OCI-LY7 (cell line): ENCODE measurements around the gene HNRNPR. TPM values are rescaled to one million over a fixed set of nuclear protein-coding genes. Genes with fewer than 3 reads are reported as not detected.
"Not testable (repeated sequence)": the region's sequence is repeated elsewhere in the genome, so short reads cannot be mapped to it uniquely, and the experiment has no call there.

Source experiments
- BruUV-seq: library from RNA; stranded (reverse); fragments of 400-500 nt; replicated peaks from 2 replicates; lab custom pipeline; 2021; lab: Mats Ljungman, UMichigan
- CTCF ChIA-PET: fragments of 300-600 bp; sonication (Branson Sonifier 250); formaldehyde crosslinking; loops from one replicate; lab custom pipeline; 2022; ENCODE audit warnings: antibody characterized with exemption; ENCODE audit not compliant: unreplicated experiment; lab: Charles Lee
- POLR2A ChIA-PET: fragments of 300-600 bp; sonication (Branson Sonifier 250); formaldehyde crosslinking; loops from one replicate; lab custom pipeline; 2022; ENCODE audit warnings: antibody characterized with exemption; lab: Charles Lee
- DNase-seq: peaks from one replicate; pipeline ENCODE4 v3.0.0-alpha.2; 2015; ENCODE audit warnings: low spot score
- H2AFZ ChIP-seq: fragments of 200-600 bp; sonication (generic), shearing (Covaris generic); 2 replicates; pipeline ENCODE4 v1.6.1; 2014; ENCODE audit warnings: mild to moderate bottlenecking, antibody characterized with exemption, low read length, moderate library complexity
- H3K27ac ChIP-seq: fragments of 200-600 bp; sonication (generic); 2 replicates; pipeline ENCODE4 v1.5.1; 2014; ENCODE audit warnings: mixed run types, low read depth, mild to moderate bottlenecking, moderate library complexity, low read length, inconsistent platforms; ENCODE audit not compliant: poor library complexity, severe bottlenecking
- H3K36me3 ChIP-seq: fragments of 200-600 bp; sonication (generic); 2 replicates; pipeline ENCODE4 v1.6.1; 2014; ENCODE audit warnings: mild to moderate bottlenecking, antibody characterized with exemption, low read length, moderate library complexity, mixed read lengths; ENCODE audit not compliant: insufficient read depth
- H3K4me1 ChIP-seq: fragments of 200-600 bp; sonication (generic); 2 replicates; pipeline ENCODE4 v1.5.1; 2014; ENCODE audit warnings: mild to moderate bottlenecking, low read length; ENCODE audit not compliant: insufficient read depth, poor library complexity, severe bottlenecking
- H3K4me2 ChIP-seq: fragments of 200-600 bp; sonication (generic); 2 replicates; pipeline ENCODE4 v1.6.1; 2014; ENCODE audit warnings: mild to moderate bottlenecking, low read length
- H3K4me3 ChIP-seq: fragments of 200-600 bp; sonication (generic); 2 replicates; pipeline ENCODE4 v1.5.1; 2014; ENCODE audit warnings: mild to moderate bottlenecking, low read depth, low read length; ENCODE audit not compliant: poor library complexity, severe bottlenecking
- H3K79me2 ChIP-seq: fragments of 200-600 bp; sonication (generic); 2 replicates; pipeline ENCODE4 v1.6.1; 2016; ENCODE audit warnings: low read depth, mild to moderate bottlenecking, low read length, moderate library complexity, mixed read lengths; ENCODE audit not compliant: insufficient read depth
- H3K9me2 ChIP-seq: fragments of 200-600 bp; sonication (generic); 2 replicates; pipeline ENCODE4 v1.6.1; 2016; ENCODE audit warnings: mild to moderate bottlenecking, low read length, mixed read lengths; ENCODE audit not compliant: insufficient read depth
- H3K9me3 ChIP-seq: fragments of 200-600 bp; sonication (generic); 2 replicates; pipeline ENCODE4 v1.6.1; 2014; ENCODE audit warnings: mild to moderate bottlenecking, mixed run types, low read length, mixed read lengths
- H4K20me1 ChIP-seq: fragments of 200-600 bp; sonication (generic); 2 replicates; pipeline ENCODE4 v1.6.1; 2014; ENCODE audit warnings: mild to moderate bottlenecking, antibody characterized with exemption, low read length, moderate library complexity, mixed read lengths; ENCODE audit not compliant: insufficient read depth
- CTCF ChIP-seq: fragments of 200-600 bp; sonication (generic); conservative IDR thresholded peaks from 2 replicates; pipeline ENCODE4 v1.5.1; 2014; ENCODE audit warnings: mild to moderate bottlenecking, antibody characterized with exemption, low read length, moderate library complexity, mixed read lengths
- EZH2phosphoT487 ChIP-seq: fragments of 200-600 bp; sonication (generic); IDR thresholded peaks from 2 replicates; pipeline ENCODE4 v1.6.1; 2018; ENCODE audit warnings: low read depth, borderline replicate concordance, mild to moderate bottlenecking, mixed run types, antibody characterized with exemption, low read length, moderate library complexity, mixed read lengths
- intact Hi-C: fragments of 100-400 bp; cut with micrococcal nuclease; formaldehyde crosslinking; loops from one replicate; pipeline ENCODE4 v1.10.0; 2022; ENCODE audit not compliant: unreplicated experiment
- total RNA-seq, 2 experiments: library from RNA; depleted of rRNA in 1 of 2; stranded (reverse); fragments of >200 nt in 1 of 2; shearing (Covaris generic) in 1 of 2; gene quantifications; 2 replicates each; pipeline ENCODE4 v1.2.3, GENCODE V29; 2014 to 2022

The HNRNPR gene
- total RNA-seq, 2 experiments from 2014 or later, result 193 to 282 TPM

- no peaks in the 10 kb centered on the region for H3K9me3 ChIP-seq
- H2AFZ ChIP-seq, result no peak overlapping the region
- TSS peak; percentile 14 for BruUV-seq
- POLR2A ChIA-PET, result interaction anchor here (1.1 kb wide), 1 partner anchor 198 kb away, joined by 3 read pairs; no protein-coding TSS in a partner anchor
- no peak overlapping the region for H3K4me2 ChIP-seq
- DNase-seq, result no peak
- intact Hi-C loops, result loop anchor here (10.0 kb wide), 1 partner anchor 74 kb away; no protein-coding TSS in a partner anchor
- H3K9me2 ChIP-seq, result no peaks in the 10 kb centered on the region
- peaks cover 99% of the 10 kb centered on the region for H3K36me3 ChIP-seq
- peaks cover 91% of the 10 kb centered on the region for H3K79me2 ChIP-seq
- H3K27ac ChIP-seq, result no peak overlapping the region
- H4K20me1 ChIP-seq, result peaks cover 5% of the 10 kb centered on the region; the same call in 1 of the 2 replicates
- CTCF ChIA-PET, result no interaction called here
- no peak for TF ChIP-seq EZH2phosphoT487
- no peaks in the 10 kb centered on the region for H3K4me1 ChIP-seq
- H3K4me3 ChIP-seq, result no peak overlapping the region
Observed at GRCh38 chr1:23330846-23331245, 13.2 kb downstream of the HNRNPR start.

- no peak overlapping the region for H3K27ac ChIP-seq
- ChIA-PET CTCF (no interaction called here), POLR2A (interaction anchor here (0.6 to 1.1 kb wide), 2 partner anchors 15 to 122 kb away, joined by 3 to 4 read pairs; no protein-coding TSS in a partner anchor)
- no TSS peak for BruUV-seq
- H4K20me1 ChIP-seq, result peaks cover 16% of the 10 kb centered on the region
- peaks cover 95% of the 10 kb centered on the region for H3K36me3 ChIP-seq
- no peak overlapping the region for H2AFZ ChIP-seq
- H3K9me2 ChIP-seq, result no peaks in the 10 kb centered on the region
- no peaks in the 10 kb centered on the region for H3K4me1 ChIP-seq
- intact Hi-C loops, result no loop called here
- peaks cover 91% of the 10 kb centered on the region for H3K79me2 ChIP-seq
- H3K9me3 ChIP-seq, result no peaks in the 10 kb centered on the region
- DNase-seq, result no peak
- no peak overlapping the region for H3K4me2 ChIP-seq
- TF ChIP-seq EZH2phosphoT487 (no peak), CTCF (no peak)
- no peak overlapping the region for H3K4me3 ChIP-seq
Observed at GRCh38 chr1:23325393-23325792, 18.7 kb downstream of the HNRNPR start.

DNA sequence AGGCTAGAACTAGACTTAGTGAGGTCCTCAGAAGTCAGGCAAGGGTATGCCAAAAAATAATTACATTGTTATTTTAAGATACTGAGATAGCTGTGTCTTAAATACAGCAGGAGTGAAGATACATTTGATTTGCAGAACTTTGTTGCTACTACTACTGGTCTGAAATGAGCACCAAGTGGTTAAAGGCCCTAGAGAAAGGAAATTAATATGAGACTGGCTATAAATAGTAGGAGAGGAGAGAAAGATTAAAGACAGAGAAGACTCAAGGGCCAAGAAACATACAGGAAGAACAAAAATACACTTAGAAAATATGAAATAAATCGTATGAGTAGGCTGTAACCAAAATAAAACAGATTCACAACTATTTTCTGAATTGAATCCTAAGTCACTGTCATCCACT is 21.3 kb downstream of the HNRNPR start:
- no peak overlapping the region for H3K4me2 ChIP-seq
- H3K4me1 ChIP-seq, result no peaks in the 10 kb centered on the region
- CTCF ChIA-PET, result no interaction called here
- H3K9me3 ChIP-seq, result no peaks in the 10 kb centered on the region
- peaks cover 94% of the 10 kb centered on the region for H3K36me3 ChIP-seq
- H3K27ac ChIP-seq, result no peak overlapping the region
- no peak overlapping the region for H2AFZ ChIP-seq
- no peak for DNase-seq
- POLR2A ChIA-PET, result interaction anchor here (0.6 to 1.3 kb wide), 2 partner anchors 16 to 19 kb away, joined by 3 read pairs; no protein-coding TSS in a partner anchor
- no peaks in the 10 kb centered on the region for H3K9me2 ChIP-seq
- intact Hi-C loops, result no loop called here
- peaks cover 74% of the 10 kb centered on the region for H3K79me2 ChIP-seq
- peaks cover 11% of the 10 kb centered on the region; the same call in 1 of the 2 replicates for H4K20me1 ChIP-seq
- H3K4me3 ChIP-seq, result no peak overlapping the region
- TSS peak; percentile 9 for BruUV-seq
- TF ChIP-seq EZH2phosphoT487 (no peak), CTCF (no peak)

DNA sequence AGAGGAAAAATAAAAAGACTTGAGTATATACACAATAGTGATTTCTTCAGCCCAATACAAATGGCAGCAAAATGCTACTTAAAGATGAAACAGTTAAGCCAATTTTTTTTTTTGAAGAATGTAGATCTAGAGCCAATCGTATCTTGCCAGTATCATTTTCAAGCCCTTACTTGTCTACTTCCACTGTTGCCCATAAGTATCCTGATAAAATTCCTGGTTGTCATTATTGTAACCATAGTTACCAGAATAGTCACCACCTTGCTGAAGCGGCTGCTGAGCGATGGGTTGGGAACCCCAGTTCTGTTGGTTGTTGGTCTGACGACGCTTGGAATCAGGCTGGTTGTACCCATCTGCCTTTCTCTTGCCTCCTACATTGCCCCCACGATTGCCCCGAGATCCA is 33.8 kb downstream of the HNRNPR start:
- POLR2A ChIA-PET, H3K27ac ChIP-seq, intact Hi-C loops, CTCF ChIA-PET, H3K9me3 ChIP-seq, H2AFZ ChIP-seq, DNase-seq, BruUV-seq, H3K4me3 ChIP-seq, H3K4me2 ChIP-seq, H3K4me1 ChIP-seq, H3K9me2 ChIP-seq: not testable (repeated sequence)
- peaks cover 37% of the 10 kb centered on the region for H4K20me1 ChIP-seq
- peaks cover 97% of the 10 kb centered on the region for H3K36me3 ChIP-seq
- H3K79me2 ChIP-seq, result peaks cover 64% of the 10 kb centered on the region; the same call in 1 of the 2 replicates
